A172 (cell line): ENCODE results near the gene SUSD2. TPM values are rescaled to one million over a fixed set of nuclear protein-coding genes. Genes with fewer than 3 reads are reported as not detected.
A peak's percentile ranks its signal among the peaks of the same experiment; 100 is the strongest.
"Not testable (repeated sequence)": the region's sequence is repeated elsewhere in the genome, so short reads cannot be mapped to it uniquely, and the experiment has no call there.

ENCODE experiments used
- DNase-seq: peaks from one replicate; pipeline ENCODE4 v3.0.0-alpha.2; 2015; ENCODE audit warnings: low spot score
- total RNA-seq: library from RNA; depleted of rRNA; stranded (reverse); fragments of >200 nt; shearing (Covaris generic); gene quantifications from 2 replicates; pipeline ENCODE4 v1.2.3, GENCODE V29; 2014; rRNA removed

The SUSD2 gene
- 1.1 and 2.6 TPM in 2 replicates for total RNA-seq

DNA sequence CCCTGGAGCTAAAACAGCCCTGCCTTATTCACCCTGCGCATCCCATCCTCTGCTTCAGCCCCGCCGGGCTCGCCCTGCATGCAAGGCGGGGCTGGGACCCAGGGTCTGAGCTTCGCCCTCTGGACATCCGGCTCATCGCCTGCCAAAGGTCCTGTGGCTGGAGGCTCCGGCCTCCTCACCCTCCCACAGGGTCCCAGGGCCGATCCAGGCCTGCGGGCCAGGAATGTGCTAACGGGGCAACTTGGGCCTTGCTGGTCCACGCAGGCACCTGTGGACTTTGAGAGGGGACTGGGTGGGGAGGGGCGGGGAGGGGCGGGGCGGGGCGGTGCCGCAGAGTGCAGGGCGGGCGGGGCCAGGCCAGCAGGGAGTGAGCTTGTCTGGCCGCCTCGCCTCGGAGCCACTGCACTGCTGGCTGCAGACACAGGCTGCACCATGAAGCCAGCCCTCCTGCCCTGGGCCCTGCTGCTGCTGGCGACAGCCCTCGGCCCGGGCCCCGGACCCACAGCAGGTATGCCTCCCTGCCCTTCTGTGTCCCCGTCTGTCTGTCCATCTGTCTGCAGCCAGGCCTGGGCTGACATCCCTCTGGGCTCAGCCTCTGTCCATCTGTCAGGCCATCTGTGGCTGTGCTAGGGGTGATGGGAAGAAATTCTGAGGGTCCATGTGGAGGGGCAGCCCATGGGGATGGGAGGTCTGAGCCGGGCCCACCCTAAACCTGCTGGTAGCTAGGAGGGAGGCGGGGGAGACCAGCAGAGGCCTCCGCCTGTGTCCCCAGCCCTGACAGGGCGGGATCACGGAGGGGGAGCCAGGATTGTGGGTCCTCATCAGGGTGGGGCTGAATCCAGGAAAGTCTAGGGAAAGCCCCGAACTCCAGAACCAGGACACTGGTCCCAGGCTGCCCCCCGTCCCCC is at the start of gene SUSD2:
Gene SUSD2 (plus strand): TSS at position 400 of the 908 bp plus-strand sequence. CDS start 33 bp downstream, at position 433.
- no peak for DNase-seq

DNA sequence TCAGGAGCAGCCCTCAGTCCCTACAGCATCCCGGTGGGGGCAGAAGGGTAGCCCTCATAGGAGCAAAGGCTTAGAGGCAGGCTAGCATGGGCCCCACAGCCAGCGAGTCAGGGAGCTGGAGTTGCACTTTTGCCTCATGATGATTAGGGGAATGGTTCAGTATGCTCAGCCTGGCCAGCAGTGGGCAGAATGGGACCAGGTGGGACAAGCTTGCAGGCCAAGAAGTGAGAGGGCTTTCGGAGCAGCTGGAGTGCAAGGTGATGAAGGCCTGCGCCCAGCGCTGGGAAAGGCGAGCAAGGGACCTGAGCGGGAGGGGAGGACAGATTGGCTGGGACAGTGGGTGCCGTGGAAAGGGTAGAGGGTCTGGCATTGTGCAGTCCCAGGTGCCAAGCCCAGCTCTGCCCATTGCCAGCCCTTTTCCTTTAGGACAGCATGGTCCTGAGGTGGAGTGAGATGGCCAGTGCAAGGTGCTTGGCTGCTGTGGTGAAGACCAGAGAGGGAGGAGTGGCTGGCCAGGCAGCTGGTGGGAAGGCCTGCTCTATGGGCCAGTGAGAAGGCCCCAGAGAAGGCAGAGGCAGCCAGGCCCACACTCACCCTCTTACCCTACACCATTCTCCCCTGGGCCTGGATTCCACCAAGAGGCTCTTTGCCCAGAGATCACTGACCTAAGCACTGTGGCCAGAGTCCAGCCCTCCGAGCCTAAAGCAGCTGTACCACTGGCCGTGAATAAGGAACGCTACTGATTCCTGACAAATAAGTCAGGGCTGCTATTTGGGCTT is 47.9 kb upstream of the SUSD2 start:
- no peak for DNase-seq

DNA sequence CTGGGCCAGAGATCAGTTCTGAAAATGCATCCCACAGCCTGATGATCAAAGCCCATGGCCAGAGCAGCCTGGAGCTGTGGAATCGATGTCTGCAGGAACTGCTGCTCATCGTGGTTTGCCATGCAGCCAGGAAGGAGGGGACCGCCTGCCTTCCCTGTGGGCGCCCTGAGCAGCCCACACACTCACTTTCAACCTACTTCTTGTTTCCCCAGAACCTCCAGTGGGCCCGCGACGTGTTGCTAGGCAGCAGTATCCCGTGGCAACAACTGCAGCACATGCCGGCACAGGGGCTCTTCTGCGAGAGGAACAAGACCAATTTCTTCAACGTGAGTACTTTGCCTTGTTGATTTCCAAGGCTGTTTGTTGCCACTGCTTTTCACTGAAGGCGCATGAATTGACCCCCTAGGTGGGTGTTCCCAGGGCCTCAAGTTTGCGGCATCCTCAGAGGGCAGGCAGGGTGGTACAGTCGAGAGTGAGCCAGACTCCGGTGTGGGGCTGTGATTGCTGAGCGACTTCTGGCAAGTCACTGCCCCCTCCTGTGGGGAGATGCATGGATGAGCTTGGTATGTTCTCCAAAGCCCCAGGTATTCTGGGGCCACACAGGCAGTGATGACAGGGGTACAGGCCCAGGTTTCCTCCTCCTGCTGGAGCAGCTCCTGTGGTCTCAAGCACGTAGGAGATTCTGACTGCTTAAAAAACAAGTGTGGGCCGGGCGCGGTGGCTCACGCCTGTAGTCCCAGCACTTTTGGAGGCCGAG is 47.0 kb upstream of the SUSD2 start:
- no peak for DNase-seq

- not testable (repeated sequence) for DNase-seq
Observed at GRCh38 chr22:24136533-24136932, 44.8 kb upstream of the SUSD2 start.

DNA sequence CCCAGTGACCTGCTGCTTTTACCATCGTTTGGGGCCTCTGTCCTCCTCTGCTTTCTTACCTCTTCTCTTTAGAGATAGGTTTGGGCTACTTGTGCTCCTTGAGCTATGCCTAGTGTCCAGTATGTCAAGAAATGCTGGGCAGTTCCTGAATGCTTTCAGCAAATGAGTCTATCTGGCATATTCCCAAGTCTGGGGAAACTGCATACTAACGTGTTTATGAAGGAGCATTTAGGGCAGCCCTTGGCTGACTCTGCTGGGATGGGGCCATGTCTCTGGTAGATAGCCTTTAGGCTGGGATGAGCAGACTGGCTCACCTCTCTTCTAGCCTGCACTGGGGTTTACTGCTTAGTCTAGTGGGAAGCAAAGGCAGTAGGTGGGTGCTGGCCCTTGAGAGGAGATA is 43.7 kb upstream of the SUSD2 start:
- no peak for DNase-seq

GRCh38 chr22:24138649-24139420 is 42.5 kb upstream of the SUSD2 start:
- no peak for DNase-seq

DNA sequence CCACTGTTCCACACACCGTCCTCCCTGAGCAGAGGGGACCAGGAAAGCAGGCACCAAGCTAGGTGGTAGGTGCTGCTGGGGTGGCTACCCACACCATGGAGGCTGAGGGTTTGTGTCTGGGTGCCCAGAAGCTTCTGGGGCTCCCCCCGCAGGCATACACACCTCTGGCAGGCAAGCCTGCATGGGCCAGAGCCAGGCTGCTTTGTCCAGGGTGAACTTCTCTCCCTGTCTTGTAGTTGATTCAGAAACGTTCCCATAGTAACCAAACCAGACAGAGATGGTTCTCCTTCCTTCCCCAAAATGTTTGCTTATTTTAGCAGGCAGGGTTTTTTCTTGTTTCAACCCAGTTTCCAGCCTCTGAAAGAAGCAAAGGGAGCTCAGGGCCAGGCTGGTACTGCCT is 40.9 kb upstream of the SUSD2 start:
- DNase-seq: no peak

DNA sequence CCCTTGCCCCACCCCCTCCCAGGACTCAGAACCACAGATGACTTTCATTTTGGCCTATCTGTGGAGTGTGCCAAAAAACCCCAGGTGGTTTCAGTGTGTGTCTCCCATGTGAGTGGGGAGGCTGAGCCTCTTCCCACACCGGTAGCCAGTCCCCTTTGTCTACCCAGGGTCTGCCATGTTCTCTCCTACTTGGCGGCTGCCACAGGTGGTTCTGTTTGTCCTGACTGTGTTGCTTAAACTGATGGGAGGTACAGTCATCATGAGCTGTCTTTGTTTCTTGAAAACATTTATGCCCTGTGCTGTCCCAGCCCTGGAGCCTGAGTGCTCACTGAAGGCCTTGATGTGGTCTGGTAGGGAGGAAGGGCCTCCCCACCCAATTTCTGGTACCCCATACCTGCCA is 39.7 kb upstream of the SUSD2 start:
- DNase-seq: no peak

DNA sequence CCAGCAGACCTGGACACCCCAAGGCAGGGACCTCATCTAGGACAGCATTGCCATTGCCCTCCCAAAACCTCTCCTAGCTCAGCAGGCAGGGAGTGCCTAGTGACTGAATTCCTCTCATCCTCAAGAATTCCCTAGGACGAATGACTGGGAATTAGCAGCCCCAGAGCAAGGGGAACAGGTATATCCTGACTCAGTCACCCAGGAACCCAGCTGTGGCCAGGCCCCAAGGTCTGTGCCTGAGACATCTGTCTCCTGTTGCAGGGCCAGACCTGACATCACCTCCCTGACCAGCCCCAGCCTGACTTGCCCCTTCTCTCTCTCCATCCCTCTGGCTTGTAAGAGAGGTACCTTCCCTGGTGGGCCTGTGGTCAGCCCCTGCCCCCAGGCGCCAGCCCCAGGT is 39.0 kb upstream of the SUSD2 start:
- DNase-seq: no peak

GRCh38 chr22:24142831-24143230 is 38.5 kb upstream of the SUSD2 start:
- no peak for DNase-seq

GRCh38 chr22:24144056-24144777 is 37.1 kb upstream of the SUSD2 start:
- no peak for DNase-seq

DNA sequence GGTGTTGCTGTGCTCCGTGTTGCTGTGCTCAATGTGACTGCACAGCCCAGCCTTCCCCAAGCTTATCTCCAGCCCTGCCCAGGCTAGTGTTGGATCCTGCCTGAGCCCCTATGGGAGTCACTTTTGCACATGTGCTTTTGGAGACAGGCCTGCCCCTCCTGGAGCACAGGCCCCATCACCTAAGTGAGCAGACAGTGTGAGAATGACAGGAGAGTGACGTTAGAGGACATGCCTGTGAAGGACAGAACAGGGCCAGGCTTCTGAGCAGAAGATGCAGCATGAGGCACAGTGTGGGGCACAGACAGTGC is 36.6 kb upstream of the SUSD2 start:
- DNase-seq: no peak

GRCh38 chr22:24145446-24146193 is 35.7 kb upstream of the SUSD2 start:
- peak; percentile 5 for DNase-seq

- peak; percentile 53 for DNase-seq
Observed at GRCh38 chr22:24146194-24146616, 35.1 kb upstream of the SUSD2 start.

DNA sequence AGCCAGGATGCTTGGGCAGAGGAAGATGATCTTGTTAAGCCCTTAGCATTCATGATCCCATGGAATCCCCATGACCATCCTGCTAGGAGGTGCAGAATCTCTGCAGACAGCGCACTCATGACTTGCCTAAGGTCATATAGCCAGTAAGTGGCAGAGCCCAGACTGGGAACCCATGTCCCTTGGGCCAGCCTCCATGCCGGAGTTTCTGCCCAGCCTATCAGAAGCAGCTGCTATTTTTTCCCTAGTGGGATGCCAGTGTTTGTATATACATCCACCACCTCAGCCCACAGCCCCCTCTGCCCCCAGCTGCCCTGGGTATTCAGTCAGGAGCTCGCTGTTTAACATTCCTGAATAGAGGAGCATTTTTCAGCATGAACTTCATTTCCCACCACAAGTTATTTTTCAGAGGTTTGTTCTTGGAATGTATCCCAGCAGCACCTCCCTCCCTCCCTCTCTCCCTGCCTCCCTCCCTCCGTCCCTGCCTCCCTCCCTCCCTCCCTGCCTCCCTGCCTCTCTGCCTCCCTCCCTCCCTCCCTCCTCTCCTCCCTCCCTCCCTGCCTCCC is 34.4 kb upstream of the SUSD2 start:
- DNase-seq: peak; percentile 66

- DNase-seq: no peak
Observed at GRCh38 chr22:24147666-24148065, 33.6 kb upstream of the SUSD2 start.

DNA sequence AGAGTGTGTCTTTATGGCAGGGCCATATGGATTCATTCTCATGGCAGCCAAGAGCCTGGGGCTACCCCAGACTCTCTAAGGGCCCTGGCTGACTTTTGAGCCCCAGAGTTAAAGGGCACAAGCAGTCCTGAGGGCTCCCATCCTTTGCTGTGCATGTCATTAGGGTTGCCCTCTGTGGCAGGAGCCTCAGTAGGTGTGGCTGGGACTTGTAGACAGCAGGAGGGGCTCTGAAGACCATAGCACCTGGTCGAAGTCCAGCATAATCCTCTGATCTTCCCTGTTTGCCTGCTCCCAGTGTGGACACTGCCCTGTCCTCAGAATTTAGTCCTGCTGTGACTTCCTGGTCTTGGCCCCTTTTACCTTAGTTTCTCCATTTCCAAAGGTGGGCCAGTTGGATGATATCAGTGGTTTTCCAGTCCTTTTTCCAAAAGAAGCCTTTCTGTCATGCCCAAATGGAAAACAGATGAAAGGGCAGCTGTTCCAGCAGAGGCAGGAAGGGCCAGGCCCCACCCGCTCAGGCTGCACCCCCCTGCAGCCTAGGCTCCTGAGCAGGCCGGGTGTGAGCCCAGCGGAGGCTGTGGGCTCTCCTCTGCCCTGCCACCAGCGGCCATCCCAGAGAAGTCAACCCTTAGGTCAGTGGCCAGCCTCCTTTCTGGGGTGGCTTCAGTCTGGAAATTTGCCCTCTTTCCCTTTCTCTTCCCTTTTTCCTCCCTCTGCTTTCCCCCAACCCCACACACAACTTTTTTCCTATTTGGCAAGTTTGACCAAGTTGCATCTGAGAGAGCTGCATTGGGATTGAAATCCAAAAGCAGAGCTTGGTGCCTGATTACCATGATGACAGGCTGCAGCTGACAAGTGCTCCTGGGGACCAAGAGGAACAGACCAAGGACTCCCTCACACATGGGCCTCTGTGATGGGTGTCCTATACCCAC is 32.8 kb upstream of the SUSD2 start:
- no peak for DNase-seq

- no peak for DNase-seq
Observed at GRCh38 chr22:24149198-24149590, 32.1 kb upstream of the SUSD2 start.

GRCh38 chr22:24153353-24153752 is 27.9 kb upstream of the SUSD2 start:
- peak; percentile 27 for DNase-seq
